HS-27A (cell line): Measurements from ENCODE around the gene OSGEPL1.
"Not testable (repeated sequence)": the region's sequence is repeated elsewhere in the genome, so short reads cannot be mapped to it uniquely, and the experiment has no call there.

ENCODE experiments used
- DNase-seq: peaks from one replicate; pipeline ENCODE4 v3.0.0-alpha.2; 2012; ENCODE audit warnings: low read depth, missing footprints

Gene OSGEPL1

DNA sequence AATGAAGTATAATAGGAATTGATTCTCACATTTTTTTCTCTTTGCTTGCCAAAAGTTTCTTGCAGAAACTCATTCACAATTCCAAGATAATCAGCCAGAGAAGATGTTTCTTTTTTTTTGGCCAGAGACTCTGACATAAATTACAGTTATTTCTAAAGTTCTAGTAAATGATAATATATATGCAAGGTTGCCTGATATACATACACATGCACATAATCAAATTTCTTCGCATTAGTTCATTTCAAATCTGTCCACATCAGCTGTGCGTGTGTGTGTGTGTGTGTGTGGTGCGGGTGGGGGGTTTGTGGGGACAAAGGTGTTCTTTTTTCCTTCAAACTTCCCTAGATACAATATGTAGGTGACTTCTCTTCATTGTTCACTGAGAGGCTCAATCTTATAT, 33.2 kb downstream of the OSGEPL1 start:
- no peak for DNase-seq

DNA sequence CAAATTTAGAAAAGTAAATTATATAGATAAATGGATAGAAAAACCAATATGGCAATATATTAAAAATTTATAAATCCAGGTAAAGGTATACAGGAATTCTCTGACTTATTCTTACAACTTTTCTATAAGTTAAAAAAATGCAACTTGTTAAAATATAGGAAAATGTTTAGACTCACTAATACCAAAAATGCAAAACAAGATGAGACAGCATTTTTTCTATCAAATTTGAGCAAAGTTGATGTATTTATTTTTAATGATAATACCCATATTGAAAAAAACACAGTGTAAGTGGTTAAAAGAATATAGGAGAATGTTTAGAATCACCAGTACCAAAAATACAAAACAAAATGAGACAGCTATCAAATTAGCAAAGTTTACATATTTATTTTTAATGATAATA, 35.7 kb downstream of the OSGEPL1 start:
- DNase-seq = no peak

DNA sequence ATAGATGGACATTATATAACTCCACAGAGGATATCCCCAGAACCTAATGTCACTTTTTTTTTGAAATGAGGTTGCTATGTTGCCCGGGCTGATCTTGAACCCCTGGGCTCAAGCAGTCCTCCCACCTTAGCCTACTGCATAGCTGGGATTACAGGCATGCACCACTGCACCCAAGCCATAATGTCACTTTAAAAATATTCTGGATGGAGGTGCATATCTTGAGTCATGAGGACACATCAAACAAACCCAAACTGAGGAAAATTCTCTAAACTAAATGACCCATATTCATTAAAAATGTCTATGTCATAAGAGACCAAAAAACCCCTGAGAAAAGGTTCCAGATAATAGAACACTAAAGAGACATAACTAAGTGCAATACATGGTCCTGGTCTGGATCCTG, 36.3 kb downstream of the OSGEPL1 start:
- DNase-seq = no peak

DNA sequence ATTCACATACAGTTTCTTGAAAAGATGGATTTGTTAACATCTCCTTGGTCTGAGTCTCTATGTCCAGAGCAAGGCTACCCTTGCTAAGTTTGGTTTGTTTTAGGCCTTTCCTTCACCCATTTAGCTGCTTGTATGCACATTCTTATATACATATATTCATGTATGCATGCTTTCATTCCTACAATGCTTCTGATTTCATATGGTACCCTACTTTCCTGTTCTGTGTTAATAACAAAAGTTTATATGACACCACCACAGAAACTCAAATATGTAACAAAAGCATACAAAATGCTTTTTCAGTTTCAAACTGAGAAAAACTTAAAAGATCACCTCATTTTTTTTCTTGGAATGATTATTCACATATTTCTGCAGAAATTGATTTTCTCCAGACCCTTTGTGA, 39.4 kb downstream of the OSGEPL1 start:
- no peak for DNase-seq

GRCh38 chr2:189719571-189719970, 43.0 kb downstream of the OSGEPL1 start:
- no peak for DNase-seq

GRCh38 chr2:189717593-189717992, 45.0 kb downstream of the OSGEPL1 start:
- DNase-seq = not testable (repeated sequence)

DNA sequence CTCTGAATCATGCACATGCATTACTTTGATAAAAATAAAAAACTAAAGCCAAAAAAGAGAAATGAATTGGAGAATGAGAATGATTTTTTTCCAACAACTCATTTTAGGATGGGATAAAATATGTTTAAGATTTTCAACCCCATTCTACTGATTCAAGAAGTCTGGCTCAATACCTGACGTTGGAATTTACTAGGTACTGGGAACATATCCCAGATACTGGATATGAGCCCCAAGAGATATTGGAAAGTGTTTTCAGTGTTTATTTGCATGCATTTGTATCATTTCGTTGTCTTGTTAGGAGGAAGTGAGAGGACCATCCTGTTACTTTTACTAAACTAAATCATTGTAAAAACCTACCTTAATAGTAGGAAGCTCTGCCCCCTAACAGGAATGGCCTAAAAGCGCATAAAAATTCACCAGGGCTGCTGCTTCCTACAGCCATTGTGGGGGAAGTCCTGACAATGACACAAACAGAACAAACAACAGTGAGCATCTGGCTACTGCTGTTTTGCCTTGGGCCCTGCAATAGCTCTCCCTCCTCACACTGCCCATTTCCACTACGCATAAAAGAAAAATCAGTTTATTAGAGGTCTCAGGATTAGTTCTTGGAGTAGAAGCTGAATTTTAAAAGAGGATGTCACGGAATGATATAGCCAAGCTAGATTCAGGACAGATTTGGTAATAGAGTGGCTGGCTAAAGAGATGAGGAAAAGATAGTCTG, 52.9 kb downstream of the OSGEPL1 start:
- no peak for DNase-seq

- no peak for DNase-seq
Observed at GRCh38 chr2:189702071-189702470, 60.5 kb downstream of the OSGEPL1 start.

DNA sequence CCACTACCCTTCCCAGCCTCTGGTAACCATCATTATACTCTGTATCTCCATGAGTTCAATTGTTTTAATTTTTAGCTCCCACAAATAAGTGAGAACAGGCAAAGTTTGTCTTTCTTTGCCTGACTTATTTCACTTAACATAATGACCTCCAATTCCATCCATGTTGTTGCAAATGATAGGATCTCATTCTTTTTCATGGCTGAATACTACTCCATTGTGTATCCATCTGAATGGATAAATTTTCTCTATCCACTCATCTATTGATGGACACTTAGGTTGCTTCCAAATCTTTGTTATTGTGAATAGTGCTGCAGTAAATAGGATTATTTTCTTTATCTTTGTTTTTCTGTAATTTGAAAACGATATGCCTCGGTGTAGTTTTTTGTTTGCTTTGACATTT, 61.9 kb downstream of the OSGEPL1 start:
- DNase-seq = no peak

DNA sequence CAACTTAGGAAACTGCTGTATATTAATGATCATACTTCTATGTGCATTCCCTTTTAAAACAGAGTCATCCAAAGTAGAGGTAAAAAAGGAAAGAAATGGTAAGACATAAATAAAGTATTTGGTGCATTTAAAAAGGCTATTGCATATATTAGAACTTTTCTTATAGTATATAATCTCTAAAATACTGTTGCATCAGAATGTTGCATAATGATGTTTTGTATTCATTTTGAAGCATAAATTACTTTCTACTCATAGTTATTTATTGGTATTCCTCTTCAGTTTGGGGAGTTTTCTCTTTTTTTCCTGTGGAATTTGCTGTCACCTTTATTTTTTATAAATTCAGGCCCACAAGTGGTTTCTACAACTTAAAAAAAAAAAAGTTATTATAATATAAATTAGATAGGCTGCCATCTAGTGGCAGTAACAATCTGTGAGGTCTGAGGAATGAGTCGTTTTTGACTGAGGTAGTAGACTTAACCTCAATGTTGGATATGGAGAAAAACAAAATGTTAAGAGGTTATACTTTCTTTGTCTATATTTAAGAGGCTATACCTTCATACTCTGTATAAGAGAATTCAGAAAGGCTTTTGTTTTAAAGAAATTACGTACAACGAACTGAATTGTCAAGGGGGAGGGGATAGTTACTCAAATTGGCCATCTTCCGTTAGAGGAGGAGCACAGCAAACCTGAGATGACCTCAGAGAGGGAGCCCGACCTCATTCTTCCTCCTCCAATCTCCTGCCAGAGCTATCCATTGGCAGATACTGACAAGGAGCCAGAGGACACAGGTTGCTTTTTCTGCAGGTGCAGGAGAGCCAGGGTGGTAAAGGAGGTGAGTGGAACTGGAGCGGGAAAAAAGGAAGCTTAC, 64.3 kb downstream of the OSGEPL1 start:
- no peak for DNase-seq
